NK-92 (cell line): ENCODE results near the gene PI4K2A.
A peak's percentile ranks its signal among the peaks of the same experiment; 100 is the strongest.

Experiments
- DNase-seq: peaks from one replicate; lab custom pipeline; 2025; ENCODE audit not compliant: unreplicated experiment; lab: John Stamatoyannopoulos, UW

PI4K2A gene

DNA sequence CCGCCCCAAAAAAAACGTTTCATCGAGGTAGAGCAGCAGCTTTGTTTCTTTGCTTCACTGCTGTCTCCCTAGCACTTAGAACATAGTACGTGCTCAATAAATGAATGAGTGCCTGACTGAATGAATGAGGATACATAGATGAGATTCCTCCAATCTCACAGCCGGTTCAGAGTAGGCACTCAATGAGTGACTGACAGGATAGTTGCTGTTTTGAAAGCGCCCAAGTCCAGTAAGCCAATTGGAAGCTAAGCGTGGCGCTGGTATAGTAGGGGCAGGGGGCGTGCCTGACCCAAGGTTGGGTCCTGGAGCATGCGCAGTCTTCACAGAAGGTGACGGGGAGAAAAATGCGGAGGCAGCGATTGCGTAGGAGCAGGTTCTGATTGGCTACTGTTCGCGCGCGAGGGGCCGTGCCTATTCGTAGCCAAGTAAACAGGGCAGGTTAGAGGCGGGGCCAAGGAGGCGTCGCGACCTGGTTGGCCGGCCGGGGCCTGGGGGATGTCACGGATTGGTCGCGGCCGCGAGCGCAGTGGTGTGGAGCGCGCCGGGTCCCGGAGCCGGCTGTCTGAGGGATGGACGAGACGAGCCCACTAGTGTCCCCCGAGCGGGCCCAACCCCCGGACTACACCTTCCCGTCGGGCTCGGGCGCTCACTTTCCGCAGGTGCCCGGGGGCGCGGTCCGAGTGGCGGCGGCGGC, at the start of gene PI4K2A:
PI4K2A (plus strand) TSS at position 498 of the 694 bp plus-strand sequence; CDS start at position 570, 72 bp downstream.
- peak; percentile 98 for DNase-seq

DNA sequence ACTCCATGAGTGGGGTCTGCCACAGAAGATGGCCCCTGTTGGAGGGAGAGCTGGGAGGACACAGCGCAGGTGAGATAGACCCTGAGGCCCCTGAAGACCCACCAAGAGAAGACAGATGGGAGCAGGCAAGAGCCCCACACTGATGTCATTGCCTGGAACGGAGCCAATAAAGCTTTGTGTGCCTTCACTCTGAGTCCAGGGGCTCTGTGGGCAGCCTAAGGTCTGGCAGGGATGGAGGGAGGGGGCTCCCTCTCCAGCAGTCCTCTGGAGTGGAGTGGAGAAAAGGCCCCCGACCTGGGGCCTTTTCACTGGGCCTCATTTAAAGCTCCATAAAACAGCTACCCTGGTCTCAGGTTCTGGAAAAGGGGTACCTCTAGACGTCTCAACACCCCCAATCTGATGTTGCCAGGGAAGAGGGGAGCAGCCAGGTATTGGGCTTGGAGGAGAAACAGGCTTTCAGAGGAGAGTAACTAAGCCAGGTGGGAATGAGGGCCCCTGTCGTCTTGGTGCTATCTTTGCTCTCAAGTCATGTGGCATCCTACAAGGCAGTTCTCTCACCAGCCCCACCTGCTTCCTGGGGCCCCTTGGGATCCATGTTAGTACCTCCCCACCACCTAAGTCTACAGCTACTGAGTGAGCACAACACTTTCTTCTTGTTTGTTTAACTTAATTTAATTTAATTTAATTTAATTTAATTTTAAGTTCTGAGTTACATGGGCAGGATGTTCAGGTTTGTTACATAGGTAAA, 49.5 kb upstream of the PI4K2A start:
- no peak for DNase-seq

DNA sequence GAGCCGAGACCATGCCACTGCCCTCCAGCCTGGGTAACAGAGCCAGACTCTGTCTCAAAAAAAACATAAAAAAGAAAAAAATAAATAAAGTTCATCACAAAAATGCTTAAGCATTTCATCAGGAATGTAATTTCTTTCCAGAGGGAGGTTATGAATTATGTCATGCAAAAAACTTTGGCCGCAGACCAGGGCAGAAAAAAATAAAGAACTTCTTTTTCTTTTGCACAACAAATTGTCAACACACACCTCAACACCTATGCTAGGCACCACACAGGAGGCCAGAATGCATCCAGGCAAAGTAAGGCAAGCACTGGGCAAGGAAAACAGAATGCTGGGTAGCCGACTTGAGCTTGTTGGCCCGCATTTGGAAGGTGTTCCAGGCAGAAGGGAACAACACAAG, 47.0 kb upstream of the PI4K2A start:
- DNase-seq = no peak

DNA sequence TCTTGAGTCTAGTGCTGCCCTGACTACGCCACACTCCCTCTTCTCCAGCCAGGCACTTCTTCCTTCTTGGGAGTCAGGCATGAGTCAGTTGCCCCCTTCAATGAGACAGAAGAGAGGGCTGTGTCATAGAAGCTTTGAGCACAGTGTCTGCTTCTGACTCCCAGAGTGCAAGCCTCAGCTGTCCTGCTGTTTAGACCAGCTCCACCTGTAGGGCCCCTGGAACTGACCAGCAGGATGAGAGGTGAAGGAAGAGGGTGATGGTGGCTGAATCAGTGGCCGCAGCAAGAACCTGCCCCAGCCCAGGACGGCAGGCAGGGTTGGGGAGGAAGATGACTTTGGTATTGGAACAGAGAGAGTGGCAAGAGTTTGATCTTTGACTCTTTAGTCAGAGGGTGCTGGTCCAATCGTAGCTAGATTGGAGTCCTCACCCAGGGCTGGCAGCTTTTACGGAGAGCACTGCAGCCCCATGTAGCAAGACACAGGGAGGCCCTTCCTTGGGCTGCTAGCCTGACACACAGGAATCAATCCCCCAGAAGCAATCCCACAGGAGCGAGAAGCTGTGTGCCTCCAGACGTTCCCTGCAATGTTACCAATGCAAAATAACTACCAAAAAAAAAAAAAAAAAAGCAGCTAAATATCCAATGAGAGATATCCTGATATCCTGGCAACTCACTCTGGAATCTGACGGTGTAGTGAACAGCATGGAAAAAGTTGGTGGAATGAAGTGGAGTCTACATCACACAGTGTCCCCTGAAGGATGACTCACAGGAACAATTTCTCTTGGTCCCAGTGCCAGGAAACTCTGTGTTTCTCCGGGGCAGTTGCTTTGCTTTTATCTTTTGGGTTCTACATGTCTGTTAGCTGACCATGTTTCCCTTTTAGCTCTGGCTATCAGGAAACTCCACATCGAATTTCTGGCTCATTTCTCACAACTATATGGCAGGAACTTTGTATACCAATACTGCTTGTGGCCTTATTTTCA, 44.1 kb upstream of the PI4K2A start:
- DNase-seq = no peak

DNA sequence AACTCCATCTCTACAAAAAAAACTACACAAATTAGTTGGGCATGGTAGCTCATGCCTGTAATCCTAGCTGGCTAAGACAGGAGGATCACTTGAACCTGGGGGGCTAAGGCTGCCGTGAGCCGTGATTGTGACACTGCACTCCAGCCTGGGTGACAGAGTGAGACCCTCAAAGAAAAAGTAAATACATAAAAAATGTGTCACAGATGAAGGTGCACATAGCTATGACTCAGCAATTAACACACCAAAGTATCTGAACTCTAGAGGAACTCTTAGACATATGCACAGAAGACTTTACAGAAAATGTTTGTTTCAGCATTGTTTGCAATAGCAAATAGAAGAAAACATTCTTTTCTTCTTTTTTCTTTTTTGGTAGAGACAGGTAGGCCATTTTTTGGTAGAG, 42.7 kb upstream of the PI4K2A start:
- DNase-seq = no peak

DNA sequence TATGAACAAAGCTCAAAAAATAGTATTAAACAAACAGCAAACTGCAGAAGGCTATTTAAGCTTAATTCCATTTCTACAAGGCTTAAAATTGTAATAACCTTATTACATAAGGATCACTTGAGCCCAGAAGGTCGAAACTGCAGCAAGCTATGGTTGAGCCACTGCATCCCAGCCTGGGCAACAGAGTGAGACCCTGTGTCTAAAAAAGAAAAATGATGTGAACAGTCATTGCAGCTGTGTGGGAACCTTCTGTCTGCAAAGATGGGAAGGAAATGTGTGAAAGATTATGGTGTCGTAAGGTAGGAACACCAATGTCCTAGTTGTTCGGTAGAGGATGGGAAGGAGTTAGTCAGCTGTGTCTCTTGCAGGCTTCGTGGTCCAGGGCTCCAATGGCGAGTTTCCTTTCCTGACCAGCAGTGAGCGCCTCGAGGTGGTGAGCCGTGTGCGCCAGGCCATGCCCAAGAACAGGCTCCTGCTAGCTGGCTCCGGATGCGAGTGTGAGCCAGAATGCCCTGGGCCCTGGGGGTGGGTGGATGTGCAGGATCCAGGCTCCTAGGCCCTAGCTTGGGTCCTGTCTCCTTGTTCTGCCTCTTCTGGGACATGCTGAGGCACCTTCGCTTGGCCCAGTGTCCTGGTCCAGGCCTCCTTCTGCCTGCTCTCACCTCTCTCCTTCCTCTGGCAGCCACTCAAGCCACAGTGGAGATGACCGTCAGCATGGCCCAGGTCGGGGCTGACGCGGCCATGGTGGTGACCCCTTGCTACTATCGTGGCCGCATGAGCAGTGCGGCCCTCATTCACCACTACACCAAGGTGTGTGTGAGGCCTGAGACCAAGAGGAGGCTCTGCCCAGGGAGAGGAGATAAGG, 41.8 kb upstream of the PI4K2A start:
- DNase-seq = no peak

DNA sequence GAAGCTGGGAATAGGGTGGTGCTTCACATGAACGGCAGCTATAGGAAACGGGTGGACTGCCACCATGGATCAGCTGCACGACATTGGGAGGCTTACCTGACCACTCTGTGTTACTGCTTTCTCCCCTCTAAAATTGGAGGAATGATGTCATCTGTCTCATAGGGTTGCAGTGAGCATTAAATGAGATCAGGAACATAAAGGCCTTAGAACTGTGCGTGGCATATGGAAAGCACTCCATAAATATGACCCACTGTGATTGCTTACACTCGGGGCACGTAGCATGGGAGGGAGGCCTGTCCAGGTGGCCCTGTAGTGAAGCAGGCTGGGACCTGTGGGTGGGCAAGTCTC, 41.2 kb upstream of the PI4K2A start:
- DNase-seq = no peak

DNA sequence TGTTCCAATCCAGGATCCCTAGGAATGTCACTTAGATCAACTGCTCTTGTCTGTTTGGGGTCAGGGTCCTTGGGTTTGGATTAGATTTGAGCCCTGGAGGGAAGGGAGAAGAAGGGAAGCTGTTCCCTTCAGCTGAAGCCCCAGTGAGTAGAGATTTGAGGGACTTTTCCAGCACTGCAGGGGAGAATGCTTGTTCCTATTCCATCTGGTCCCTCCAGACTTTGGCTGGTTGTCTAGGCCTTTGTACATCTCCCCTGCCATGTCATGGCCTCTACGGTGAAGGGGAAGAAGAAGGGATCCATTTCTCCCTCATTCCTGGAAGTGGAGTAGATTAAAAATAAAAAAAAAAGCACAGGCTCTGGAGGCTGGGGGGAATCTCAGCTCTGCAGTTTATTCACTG, 39.9 kb upstream of the PI4K2A start:
- no peak for DNase-seq

DNA sequence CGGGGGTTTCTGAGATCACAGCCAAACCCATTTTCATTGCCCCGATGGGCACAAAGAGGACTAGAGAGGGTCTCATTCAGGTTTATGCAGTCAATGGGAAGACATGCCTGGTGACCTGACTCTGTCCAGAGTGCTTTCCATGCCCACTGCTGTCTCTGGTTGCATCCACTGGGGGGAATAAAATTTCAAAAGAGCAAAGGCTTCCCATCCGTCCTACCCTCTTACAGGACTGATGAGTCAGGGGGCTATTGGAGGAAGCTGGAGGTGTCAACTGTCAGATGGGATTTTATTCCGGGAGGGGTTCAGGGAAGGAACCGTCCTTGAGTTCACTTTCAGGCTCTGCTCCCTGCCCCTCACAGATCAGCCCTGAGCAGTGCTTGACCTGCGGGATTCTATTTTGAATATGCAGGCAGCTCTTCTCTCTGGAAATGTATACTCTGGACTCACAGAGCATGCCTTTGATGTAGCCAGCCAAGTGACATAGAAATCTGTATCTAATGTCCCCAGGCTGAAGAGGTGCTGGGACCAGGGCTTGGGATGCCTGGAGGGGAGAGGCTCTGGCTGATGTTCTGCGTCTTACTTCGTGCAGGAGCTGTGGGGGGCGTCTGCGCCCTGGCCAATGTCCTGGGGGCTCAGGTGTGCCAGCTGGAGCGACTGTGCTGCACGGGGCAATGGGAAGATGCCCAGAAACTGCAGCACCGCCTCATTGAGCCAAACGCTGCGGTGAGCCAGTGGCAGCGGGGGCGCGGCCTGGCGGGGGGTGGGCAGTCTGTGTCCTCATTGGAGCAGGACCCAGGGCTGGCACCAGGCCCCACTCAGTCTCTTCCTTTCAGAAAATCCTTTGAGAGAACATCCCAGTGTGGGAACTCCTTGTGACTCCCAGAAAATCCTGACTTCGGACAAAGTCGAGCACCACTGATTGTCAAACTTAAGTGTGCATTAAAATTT, 38.9 kb upstream of the PI4K2A start:
- DNase-seq = no peak

DNA sequence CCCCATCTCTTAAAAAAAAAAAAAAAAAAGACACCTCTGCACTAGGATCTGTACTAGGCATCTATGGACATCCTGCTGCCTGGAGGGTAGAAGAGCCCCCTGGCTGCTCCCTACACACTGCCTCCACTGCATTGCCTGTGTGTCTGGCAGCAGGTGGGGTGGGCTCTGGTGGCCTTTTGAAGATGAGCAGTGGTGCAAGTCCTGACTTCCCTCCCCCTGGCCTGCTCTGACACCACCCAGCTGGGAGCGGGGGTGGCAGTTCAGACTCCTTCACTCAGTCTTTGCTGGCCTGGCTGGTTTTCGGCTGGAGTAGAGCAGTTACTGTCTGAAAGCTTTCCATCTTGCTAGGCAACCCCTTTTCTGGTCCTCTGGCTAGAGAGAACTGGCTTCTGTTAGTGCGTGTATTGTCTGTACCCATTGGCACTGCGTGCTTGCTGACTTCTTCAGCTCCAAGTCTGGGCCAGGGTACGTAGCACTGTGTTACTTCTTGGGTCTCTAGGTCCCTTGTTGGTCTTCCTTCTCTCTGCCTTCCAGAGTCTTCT, 33.3 kb upstream of the PI4K2A start:
- no peak for DNase-seq

DNA sequence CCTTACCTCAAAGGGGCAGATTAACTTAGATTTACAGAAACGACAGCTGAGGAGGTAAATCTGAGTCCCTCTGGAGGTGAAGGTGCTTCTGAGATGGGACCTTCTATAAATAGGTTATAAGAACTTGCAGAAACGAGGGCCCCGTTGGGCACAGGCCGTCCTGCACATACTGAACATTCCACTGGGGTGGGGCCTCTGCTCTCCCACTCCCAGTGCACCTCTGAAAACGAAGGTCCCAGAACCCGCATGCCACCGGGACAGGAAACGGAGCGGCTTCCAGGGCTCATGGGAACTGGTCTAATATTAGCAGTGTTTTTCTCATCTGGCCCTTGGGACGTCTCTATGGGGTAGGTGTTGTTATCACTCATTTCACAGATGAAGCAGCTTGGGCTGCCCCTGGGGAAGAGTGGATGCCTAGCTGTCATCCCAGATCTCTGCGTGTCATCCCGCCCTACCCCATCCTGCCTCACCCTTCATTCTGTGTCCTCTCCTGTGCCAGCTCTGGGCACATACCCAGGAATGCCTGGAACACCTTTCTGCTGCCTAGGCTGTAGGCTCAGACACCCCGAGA, 31.4 kb upstream of the PI4K2A start:
- DNase-seq = no peak

DNA sequence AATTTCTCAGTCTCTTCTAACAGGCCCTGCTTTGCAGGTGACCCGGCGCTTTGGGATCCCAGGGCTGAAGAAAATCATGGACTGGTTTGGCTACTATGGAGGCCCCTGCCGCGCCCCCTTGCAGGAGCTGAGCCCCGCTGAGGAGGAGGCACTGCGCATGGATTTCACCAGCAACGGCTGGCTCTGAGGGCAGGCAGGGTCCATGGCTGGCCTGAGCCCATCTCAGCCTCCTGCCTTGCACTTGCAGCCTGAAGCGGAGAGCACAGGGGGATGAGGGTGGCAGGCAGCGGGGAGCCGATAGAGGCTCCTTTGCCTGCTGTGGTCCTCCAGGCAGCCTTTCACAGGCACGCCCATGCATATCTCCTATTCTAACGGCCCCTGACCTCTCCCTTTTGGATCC, 29.0 kb upstream of the PI4K2A start:
- DNase-seq = no peak

DNA sequence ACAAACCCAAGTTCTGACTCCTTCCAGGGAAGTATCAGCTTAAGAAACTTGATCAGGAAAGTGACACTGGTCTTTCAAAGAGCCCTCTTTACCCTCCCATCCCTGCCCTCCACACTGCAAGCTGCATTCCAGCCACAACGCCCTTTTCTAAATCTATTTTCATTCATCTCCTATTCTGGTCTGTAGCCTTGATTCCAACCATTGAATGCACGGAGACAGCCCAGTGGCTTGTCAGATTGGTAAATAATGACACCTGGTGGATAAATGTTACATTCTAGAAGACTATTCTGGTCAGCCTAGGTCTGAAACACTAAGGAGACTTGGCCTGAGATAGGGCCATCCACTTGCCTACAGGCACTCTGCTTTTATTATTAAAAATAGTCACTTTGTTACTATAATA, 28.1 kb upstream of the PI4K2A start:
- DNase-seq = no peak

DNA sequence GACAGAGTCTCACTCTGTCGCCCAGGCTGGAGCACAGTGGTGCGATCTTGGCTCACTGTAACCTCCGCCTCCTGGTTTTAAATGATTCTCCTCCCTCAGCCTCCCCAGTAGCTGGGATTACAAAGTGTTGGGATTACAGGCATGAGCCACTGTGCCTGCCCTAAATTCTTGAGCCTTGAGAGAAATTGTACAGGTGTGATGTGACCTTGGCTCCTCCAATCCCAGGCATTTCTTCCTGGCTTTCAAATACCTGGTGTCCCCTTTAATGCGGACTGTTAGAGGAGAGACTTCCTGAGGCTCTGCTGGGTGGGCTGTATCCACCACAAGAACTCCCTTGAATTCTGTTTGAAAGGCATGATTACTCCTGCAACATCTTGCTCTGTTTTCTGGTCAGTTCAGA, 22.2 kb upstream of the PI4K2A start:
- no peak for DNase-seq

DNA sequence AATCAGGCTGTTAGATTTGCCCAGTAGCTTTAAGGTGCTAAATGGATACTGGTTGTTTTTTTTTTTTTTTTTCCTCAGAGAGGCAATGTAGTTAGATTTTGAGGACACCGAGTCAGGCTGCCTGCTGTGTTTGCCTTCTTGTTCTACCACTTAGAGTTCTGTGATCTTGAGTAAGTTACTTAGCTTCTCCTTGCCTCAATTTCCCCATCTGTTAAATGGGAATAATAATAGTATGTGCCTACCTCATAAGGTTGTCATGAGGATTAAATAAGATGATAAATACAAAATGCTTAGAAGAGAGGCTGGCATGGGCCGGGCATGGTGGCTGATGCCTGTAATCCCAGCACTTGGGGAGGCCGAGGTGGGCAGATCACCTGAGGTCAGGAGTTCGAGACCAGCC, 21.7 kb upstream of the PI4K2A start:
- no peak for DNase-seq

DNA sequence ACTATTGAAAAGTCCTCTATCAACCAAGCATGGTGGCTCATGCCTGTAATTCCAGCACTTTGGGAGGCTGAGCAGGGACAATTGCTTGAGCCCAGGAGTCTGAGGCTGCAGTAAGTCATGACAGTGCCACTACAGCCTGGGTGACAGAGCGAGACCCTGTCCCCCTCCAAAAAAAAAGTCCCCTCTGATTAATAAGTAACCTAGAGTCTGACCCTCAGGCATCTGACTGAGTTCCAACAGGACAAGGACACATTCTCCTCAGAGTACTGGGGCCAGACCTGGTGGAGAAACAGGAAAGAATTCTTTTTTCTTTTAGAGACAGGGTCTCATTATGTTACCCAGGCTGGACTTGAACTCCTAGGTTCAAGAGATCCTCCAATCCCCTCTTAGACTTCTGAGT, 17.2 kb upstream of the PI4K2A start:
- DNase-seq = no peak

DNA sequence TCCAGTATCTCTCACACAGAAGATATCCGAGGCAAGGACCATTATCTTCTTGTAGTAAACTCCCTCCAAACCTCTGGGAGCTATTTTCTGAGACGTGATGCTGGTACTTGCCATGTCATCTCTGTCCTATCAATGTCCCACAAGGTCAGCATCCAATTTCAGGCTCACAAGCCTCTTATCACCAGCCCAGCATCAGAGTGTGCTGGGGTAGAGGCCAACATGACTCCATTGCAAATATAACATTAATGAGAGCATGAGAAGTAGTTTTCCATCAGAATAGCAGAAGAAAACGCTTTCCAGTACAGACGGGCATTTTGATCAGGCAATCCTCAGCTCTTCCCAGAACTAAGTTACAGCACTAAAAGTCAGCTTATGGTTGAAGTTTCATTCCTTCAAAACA, 12.7 kb upstream of the PI4K2A start:
- no peak for DNase-seq

DNA sequence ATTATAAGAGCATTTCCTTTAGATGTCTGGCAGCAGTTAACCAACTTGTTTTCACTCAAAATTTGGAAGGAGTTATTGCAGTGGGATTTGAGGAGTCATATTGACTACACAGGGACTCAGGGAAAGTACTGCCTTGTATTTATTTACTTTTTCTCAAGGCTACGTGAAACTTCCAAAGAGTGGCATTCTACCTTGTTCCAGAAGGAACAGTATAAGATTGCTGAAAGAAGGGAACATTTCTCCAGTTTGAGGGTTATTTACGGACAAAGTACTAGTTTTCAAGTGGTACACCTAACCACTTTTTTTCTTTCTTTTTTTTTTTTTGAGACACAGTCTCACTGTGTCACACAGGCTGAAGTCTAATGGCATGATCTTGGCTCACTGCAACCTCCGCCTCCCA, 12.2 kb upstream of the PI4K2A start:
- no peak for DNase-seq

DNA sequence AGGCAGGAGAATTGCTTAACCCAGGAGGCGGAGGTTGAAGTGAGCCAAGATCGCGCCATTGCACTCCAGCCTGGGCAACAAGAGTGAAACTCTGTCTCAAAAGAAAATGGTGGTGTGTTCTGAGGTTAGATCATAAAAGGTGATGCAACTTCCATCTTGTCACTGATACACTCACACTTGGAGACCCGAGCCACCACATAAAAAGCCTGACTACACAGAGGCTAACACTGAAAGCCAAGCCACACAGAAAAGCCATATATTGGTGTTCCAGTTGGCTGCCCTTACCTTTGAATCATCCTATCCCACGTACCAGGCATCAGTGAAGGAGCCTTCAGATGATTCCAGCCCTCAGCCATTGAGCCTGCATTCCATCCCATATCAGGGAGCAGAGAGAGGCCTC, 11.2 kb upstream of the PI4K2A start:
- no peak for DNase-seq
